Measurements from ENCODE around the gene ZBTB46. TPM values are rescaled to one million over a fixed set of nuclear protein-coding genes. Genes with fewer than 3 reads are reported as not detected.

The ZBTB46 gene
- total RNA-seq, 2 experiments from 2014 or later: 0.11 to 0.25 TPM

DNA sequence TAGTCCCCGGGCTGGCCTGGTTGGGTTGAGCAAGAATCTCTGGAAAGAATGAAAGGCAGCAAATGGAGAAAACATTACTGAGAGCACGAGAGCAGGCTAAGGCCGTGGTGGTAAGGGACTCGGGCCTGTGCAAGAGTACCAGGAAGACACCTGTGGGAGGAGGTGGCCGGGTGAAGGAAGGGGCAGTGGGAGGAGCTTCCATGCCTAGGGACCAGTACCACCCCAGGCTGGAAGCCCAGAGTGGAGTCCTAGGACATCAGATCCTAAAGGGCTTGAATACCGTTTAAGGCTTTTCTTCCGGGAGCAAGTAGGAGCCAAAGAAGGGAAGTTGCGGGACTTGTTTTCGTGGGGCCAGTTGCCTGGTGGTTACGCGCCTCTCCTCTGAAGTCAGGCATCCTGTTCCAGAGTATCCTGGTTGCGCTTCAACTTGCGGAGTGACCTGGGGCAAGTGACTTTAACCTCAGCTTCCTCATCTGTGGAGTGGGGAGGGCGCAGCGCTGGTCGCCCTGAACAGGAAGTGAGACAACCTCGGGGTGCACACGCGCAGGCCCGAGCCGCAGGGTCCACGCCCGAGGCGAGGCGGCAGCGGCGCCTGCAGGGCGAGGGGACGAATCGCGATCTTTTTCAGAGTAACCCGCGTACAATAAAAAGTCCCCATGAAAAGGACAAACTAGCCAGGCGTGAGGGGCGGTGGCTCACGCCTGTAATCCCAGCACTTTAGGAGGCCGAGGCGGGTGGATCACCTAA is 32.9 kb upstream of the ZBTB46 start:
- Mint-ChIP-seq H3K27me3 (no peaks in the 10 kb centered on the region), H3K9me3 (no peaks in the 10 kb centered on the region), H3K4me1 (peaks cover 15% of the 10 kb centered on the region), H3K4me3 (peak overlapping the region; percentile 100), H3K27ac (peak overlapping the region; percentile 98), H3K36me3 (peaks cover 8% of the 10 kb centered on the region)
- DNase-seq: peak; percentile 83
- POLR2A ChIA-PET: interaction anchor here (1.1 to 3.0 kb wide), 7 partner anchors 114 to 343 kb away, joined by 3 to 27 read pairs (median 8); partner anchors contain the start of genes ARFRP1, GMEB2, LIME1 and PTK6
- ATAC-seq (ENCODE audit: low read depth): peak; percentile 74

DNA sequence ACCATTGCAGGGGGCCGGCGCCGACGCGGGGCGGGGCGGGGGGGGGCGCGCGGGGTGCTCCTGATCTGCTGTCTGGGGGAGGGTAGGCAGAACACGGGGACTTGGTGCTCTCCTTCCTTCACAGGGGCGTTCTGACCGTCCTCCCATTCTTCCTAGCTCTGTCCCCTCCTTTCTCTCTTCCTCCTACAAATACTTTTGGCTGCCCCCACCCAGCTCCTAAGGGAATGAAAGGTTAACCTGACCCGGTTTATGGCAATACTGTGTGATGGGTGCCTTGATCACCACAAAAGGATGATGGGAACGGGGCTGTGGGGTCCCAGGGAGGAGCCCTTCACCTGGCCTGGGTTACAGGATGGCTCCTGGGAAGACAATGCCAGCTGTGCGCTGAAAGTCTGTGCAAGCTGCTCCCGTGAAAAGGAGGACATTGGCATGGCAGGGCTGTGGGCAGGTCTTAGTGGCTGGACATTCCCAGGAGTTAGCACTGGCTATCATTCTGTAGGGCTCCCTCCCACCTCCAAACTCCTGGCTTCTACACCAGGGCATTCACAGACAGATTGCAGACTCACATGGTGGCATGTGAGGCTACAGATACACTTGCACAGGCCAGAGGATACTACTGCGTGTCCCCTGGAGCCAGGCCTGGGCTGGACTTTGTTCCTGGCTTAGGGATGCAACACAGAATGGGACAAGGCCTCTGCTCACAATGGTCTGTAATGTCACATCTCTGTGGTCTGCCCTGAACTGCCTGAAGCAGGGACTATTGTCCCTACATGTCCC is 32.1 kb upstream of the ZBTB46 start:
- Mint-ChIP-seq H3K4me3 (peak overlapping the region; percentile 100), H3K36me3 (peaks cover 8% of the 10 kb centered on the region), H3K27ac (peak overlapping the region; percentile 98), H3K4me1 (peaks cover 23% of the 10 kb centered on the region), H3K27me3 (no peaks in the 10 kb centered on the region), H3K9me3 (no peaks in the 10 kb centered on the region)
- ATAC-seq (ENCODE audit: low read depth) (no peak), DNase-seq (no peak)
- POLR2A ChIA-PET: interaction anchor here (2.7 to 3.0 kb wide), 2 partner anchors 156 to 326 kb away, joined by 8 to 27 read pairs; partner anchors contain the start of genes ARFRP1, PTK6 and ZGPAT

DNA sequence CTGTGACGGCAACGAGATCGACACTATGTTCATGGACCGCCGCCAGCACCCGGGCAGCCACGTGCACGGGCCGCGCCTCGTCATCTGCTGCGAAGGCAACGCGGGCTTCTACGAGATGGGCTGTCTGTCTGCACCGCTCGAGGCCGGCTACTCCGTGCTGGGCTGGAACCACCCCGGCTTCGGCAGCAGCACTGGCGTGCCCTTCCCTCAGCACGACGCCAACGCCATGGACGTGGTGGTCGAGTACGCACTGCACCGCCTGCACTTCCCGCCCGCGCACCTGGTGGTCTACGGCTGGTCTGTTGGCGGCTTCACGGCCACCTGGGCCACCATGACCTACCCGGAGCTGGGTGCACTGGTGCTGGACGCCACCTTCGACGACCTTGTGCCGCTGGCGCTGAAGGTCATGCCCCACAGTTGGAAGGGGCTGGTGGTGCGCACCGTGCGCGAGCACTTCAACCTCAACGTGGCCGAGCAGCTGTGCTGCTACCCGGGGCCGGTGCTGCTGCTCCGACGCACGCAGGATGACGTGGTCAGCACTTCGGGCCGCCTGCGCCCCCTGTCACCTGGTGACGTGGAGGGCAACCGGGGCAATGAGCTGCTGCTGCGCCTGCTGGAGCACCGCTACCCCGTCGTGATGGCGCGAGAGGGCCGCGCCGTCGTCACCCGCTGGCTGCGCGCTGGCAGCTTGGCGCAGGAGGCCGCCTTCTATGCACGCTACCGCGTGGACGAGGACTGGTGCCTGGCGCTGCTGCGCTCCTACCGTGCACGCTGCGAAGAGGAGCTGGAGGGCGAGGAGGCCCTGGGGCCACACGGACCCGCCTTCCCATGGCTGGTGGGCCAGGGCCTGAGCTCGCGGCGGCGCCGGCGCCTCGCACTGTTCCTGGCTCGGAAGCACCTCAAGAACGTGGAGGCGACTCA is 31.2 kb upstream of the ZBTB46 start:
- H3K27ac Mint-ChIP-seq: no peak overlapping the region
- H3K36me3 Mint-ChIP-seq: peaks cover 8% of the 10 kb centered on the region
- peaks cover 25% of the 10 kb centered on the region for H3K4me1 Mint-ChIP-seq

DNA sequence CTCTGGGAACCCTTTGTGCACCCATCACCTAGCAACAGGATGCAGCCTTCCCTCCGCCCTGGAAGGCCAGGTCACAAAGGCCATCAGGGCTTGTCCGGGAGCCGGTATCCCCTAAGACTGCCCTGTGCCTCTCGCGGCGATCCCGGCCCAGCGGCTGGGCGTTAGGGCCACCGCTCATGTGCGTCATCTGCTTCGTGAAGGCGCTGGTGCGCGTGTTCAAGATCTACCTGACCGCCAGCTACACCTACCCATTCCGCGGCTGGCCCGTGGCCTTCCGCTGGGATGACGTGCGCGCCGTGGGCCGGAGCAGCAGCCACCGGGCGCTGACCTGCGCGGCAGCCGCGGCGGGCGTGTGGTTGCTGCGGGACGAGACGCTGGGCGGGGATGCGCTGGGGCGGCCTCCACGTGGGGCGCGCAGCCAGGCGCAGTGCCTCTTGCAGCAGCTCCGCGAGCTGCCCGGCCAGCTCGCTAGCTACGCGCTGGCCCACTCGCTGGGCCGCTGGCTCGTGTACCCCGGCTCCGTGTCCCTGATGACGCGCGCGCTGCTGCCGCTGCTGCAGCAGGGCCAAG is 30.4 kb upstream of the ZBTB46 start, which contains the start of gene ABHD16B:
Gene ABHD16B, plus strand, starts transcription at position 134 of the 570 bp plus-strand sequence. Its CDS starts 43 bp downstream, at position 177.
- Mint-ChIP-seq H3K36me3 (peaks cover 8% of the 10 kb centered on the region), H3K27me3 (no peaks in the 10 kb centered on the region), H3K27ac (no peak within 1 kb of the TSS), H3K4me3 (no peak within 1 kb of the TSS), H3K9me3 (no peaks in the 10 kb centered on the region), H3K4me1 (peaks cover 27% of the 10 kb centered on the region)
- POLR2A ChIA-PET: interaction anchor here (1.2 kb wide), 1 partner anchor 14 kb away, joined by 4 read pairs; no protein-coding TSS in a partner anchor
- no peak for DNase-seq
- ATAC-seq (ENCODE audit: low read depth): no peak

More for the DNA sequence above, 31.2 kb upstream of the ZBTB46 start:
- POLR2A ChIA-PET: interaction anchor here (1.2 kb wide), 1 partner anchor 14 kb away, joined by 4 read pairs; no protein-coding TSS in a partner anchor
- DNase-seq (no peak), ATAC-seq (ENCODE audit: low read depth) (no peak)
- Mint-ChIP-seq H3K27me3 (no peaks in the 10 kb centered on the region), H3K9me3 (no peaks in the 10 kb centered on the region), H3K4me3 (no peak overlapping the region)

DNA sequence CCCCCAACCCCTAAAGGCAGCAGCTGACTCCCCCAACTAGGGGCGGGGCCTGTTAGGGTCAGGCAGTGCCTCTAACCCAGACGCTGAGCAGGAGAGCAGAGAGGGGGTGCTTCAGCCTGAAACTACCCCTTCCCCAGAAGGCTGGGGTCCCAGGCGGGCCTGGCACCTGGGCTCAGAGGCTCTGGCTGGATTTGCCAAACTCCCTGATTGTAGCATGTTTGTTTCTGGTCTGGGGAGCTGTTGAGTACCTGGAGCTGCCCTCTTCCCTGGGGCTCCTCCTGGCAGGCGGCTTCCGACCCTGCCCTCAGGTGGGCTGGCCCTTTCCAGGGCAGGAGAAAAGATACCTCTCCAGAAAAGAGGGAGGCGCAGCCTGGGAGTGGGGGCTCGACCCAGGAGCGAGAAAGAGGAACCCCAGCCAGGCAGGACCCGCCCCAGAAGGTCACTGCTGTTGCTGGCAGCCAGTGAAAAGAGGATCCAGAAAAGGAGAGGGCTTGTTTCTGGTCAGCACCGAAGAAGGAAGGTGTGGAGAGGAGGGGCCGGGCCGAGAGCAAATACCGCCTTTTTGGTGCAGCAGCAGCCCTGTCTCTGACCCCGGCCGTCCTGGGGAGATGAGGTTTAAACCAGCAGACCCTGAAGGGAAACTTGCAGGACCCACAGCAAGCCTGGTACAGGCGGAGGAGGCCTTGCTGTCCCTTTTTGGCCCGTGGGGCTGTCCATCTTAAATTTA is 29.4 kb upstream of the ZBTB46 start:
- Mint-ChIP-seq H3K27me3 (no peaks in the 10 kb centered on the region), H3K27ac (no peak overlapping the region), H3K4me1 (peaks cover 22% of the 10 kb centered on the region), H3K4me3 (no peak overlapping the region), H3K36me3 (peaks cover 8% of the 10 kb centered on the region), H3K9me3 (no peaks in the 10 kb centered on the region)
- DNase-seq: no peak
- ATAC-seq (ENCODE audit: low read depth): no peak
- POLR2A ChIA-PET: no interaction called here

DNA sequence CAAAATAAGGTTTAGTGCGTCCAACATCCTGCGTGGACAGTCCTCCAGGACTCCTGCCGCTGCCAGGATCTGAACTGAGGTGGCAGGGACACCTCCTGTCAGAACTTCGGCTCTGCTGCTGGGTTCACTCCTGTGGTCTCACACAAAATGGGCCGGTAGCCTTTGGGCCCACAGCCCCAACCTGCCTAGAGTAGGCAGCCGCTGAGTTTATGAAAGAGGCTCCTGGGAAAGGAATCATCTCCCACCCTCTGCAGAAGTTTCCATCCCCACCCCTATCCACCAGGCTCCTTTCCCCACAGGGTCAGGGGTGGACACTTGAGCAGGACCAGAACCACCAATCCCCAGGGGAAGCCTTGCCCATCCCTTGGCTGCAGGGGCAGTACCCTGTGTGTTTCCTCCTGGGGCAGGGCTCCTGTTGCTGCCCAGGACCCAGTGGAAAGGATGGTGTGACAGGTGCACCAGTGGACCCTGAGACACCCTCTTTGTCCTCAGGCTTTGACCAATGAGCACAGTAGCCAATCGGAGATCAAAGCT is 28.2 kb upstream of the ZBTB46 start:
- H3K4me1 Mint-ChIP-seq: peaks cover 21% of the 10 kb centered on the region
- peaks cover 7% of the 10 kb centered on the region for H3K36me3 Mint-ChIP-seq
- H3K27ac Mint-ChIP-seq: peak overlapping the region; percentile 87

DNA sequence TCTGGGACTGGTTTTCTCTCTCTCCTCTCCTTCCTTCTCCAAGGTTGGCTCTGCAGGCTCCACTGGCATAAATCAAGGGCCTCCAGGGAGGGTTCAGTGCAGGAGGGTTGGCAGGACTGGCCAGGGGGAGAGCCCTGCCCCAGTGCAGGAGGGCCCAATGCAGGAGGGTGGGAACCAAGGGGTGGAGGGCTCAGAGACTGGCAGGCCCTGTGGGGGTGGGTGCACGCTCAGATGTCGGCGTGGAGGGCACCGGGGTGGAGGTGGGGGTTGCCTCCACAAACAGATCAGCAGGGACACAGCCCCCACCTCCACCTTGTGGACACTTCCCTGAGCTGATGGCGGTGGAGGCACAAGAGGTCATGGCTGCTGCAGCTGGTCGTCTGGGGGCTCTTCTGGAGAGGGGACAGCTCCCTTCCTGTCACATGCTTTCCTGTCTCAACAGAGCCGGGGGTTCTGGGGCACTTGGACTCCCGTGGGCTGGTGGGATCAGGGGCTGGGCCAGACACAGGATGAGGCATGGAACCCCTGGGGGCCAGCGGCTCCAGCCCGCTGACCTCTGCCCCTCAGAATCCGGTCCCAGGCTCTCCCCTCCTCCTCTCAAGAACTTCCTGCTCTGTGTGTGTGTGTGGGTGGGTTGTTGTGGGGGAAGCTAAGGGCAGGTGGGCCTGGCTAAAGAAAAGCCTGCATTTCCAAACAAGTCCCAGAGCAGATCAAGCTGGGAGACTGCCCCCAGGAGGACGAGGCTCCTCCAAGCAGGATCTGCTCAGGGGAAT is 27.5 kb upstream of the ZBTB46 start:
- no peak for DNase-seq
- peaks cover 18% of the 10 kb centered on the region for H3K4me1 Mint-ChIP-seq
- ATAC-seq (ENCODE audit: low read depth): peak; percentile 41
- H3K36me3 Mint-ChIP-seq: peaks cover 7% of the 10 kb centered on the region
- H3K27me3 Mint-ChIP-seq: no peaks in the 10 kb centered on the region
- POLR2A ChIA-PET: interaction anchor here (0.9 kb wide), 1 partner anchor 338 kb away, joined by 3 read pairs; the partner anchor contains the start of gene PPDPF
- peak overlapping the region; percentile 87 for H3K27ac Mint-ChIP-seq
- H3K9me3 Mint-ChIP-seq: no peaks in the 10 kb centered on the region
- H3K4me3 Mint-ChIP-seq: peak overlapping the region; percentile 58

More for the DNA sequence above, 28.2 kb upstream of the ZBTB46 start:
- Mint-ChIP-seq H3K4me3 (peak overlapping the region; percentile 58), H3K9me3 (no peaks in the 10 kb centered on the region), H3K27me3 (no peaks in the 10 kb centered on the region)
- ATAC-seq (ENCODE audit: low read depth) (no peak), DNase-seq (no peak)
- POLR2A ChIA-PET: interaction anchor here (0.9 kb wide), 1 partner anchor 338 kb away, joined by 3 read pairs; the partner anchor contains the start of gene PPDPF

DNA sequence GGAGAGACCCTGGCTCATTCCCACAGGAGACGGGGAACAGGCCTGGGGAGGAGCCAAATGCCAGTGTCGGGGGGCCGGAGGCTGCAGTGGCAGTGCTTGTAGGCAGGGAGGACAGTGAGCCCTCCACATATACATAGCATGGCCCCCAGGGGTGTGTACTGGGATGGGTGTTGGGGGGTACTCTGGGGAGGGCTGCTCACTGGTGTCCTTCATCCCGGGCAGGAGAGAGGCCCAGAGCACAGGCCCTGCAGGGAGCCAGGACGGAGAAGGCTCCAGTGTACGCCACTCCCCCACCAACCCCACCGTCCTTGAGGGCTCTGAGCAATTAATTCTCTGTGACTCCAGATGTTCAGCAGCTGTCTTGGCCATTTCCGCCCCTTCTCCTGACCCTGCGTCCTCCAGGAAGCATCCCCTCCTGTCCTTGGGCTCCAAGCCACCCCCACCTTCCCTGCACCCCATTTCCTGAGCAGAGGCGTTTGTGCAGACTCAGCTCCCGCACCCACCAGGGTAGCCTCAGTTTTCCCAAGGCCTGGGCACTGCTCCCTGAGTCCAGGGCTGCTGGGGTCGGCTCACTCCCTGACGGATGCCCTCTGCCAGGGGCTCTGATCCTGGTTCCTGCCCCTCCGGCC is 26.8 kb upstream of the ZBTB46 start:
- ATAC-seq (ENCODE audit: low read depth) (peak; percentile 5), DNase-seq (no peak)
- peaks cover 11% of the 10 kb centered on the region for H3K4me1 Mint-ChIP-seq
- no peak overlapping the region for H3K4me3 Mint-ChIP-seq
- no peaks in the 10 kb centered on the region for H3K27me3 Mint-ChIP-seq
- H3K9me3 Mint-ChIP-seq: no peaks in the 10 kb centered on the region
- POLR2A ChIA-PET: interaction anchor here (0.9 kb wide), 1 partner anchor 337 kb away, joined by 3 read pairs; the partner anchor contains the start of gene PPDPF
- H3K36me3 Mint-ChIP-seq: peaks cover 4% of the 10 kb centered on the region
- no peak overlapping the region for H3K27ac Mint-ChIP-seq

DNA sequence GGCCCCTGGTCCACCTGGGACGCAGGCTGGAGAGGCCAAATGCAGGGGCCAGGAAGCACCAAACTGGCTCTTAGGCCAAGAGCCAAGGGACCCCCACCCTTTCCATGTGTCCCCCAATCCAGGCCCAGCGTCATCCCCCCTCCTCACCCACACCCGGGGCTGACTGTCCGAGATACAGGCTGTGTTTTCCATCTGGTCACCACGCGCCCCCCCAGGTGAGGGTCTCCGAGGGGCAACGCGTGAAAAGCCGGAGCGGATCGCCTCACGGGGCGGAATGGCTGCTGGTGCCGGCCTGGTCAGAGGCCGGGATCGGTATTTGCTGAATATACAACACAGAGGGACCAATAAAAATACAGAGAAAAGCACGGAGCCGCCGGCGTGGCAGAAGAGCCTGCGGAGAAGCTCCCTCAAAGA is 25.0 kb upstream of the ZBTB46 start:
- Mint-ChIP-seq H3K36me3 (peaks cover 4% of the 10 kb centered on the region), H3K4me3 (no peak overlapping the region), H3K4me1 (peaks cover 17% of the 10 kb centered on the region), H3K9me3 (no peaks in the 10 kb centered on the region), H3K27me3 (peaks cover 4% of the 10 kb centered on the region), H3K27ac (no peak overlapping the region)
- POLR2A ChIA-PET: interaction anchor here (0.6 to 1.1 kb wide), 2 partner anchors 23 to 198 kb away, joined by 3 read pairs; no protein-coding TSS in a partner anchor
- no peak for ATAC-seq (ENCODE audit: low read depth)
- no peak for DNase-seq

DNA sequence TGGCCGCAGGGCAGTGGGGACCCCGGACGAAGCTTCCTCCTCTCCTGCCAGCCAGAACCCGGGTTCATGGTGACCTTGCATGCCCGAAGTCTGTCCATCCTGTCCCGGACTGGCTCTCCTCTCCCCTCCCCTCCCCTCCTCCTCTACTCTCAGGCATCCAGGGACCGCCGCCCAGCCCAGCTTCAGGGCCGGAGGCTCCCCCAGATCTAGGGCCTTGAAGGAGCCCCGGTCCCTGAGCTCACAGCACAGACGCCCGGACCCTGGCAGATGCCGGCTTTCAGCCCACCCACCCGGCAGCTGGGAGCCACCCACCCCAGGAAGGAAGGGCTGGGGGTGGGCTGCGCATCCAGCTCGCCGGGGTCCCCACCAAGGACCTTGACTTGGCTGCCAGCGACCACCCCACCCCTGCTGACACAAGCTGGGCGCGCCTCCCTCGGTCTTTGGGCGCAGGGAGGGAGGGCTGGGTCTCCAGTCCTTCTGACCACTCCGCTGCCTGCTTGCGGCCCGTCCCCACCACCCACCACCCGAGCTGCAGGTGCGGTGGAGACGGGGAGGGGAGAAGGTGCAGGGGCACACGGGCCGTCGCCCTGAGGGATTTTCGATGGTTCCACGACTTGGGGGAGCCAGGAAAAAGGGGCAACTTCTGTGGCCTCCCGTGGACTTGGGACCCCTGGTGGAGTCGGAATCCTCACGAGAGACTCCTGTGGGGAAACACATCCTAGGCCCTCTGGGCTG is 24.5 kb upstream of the ZBTB46 start:
- peaks cover 22% of the 10 kb centered on the region for H3K4me1 Mint-ChIP-seq
- H3K27ac Mint-ChIP-seq: no peak overlapping the region
- POLR2A ChIA-PET: interaction anchor here (0.5 to 1.1 kb wide), 5 partner anchors 10 to 198 kb away, joined by 3 to 9 read pairs (median 3); no protein-coding TSS in a partner anchor
- peaks cover 4% of the 10 kb centered on the region for H3K27me3 Mint-ChIP-seq
- no peaks in the 10 kb centered on the region for H3K36me3 Mint-ChIP-seq
- H3K4me3 Mint-ChIP-seq: no peak overlapping the region
- DNase-seq: no peak
- no peaks in the 10 kb centered on the region for H3K9me3 Mint-ChIP-seq
- no peak for ATAC-seq (ENCODE audit: low read depth)
